ENCODE measurements around the gene CMTM4. TPM values are rescaled to one million over a fixed set of nuclear protein-coding genes. Genes with fewer than 3 reads are reported as not detected.
A peak's percentile ranks its signal among the peaks of the same experiment; 100 is the strongest.
"Not testable (repeated sequence)": the region's sequence is repeated elsewhere in the genome, so short reads cannot be mapped to it uniquely, and the experiment has no call there.

CMTM4 gene
- total RNA-seq, 1 donor from 2014 or later: 15.5 TPM

DNA sequence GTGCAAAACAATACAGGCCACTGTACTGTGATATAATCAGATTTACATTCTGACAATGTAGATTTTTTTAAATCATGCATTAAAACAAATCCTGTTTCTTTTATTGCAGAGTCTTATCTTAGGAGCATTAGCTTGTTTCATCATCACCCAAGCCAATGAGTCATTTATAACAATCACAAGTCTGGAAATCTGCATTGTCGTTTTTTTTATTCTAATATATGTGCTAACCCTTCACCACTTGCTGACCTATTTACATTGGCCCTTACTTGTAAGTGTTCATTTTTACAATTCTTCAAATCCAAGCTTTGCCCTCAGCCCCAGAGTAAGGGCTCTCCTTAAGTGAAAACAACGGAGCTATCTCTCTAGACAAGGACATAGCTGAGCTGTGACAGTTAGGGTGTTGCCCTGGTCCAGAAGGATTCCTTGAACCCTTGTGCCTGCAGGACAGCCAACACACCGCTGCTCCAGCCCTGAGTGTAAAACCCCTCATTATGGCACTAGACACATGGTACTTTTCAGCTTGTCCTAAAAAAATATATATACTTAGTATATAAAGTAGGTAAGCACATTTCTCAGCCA, 126.6 kb downstream of the CMTM4 start:
- TF ChIP-seq, protein P1, sequence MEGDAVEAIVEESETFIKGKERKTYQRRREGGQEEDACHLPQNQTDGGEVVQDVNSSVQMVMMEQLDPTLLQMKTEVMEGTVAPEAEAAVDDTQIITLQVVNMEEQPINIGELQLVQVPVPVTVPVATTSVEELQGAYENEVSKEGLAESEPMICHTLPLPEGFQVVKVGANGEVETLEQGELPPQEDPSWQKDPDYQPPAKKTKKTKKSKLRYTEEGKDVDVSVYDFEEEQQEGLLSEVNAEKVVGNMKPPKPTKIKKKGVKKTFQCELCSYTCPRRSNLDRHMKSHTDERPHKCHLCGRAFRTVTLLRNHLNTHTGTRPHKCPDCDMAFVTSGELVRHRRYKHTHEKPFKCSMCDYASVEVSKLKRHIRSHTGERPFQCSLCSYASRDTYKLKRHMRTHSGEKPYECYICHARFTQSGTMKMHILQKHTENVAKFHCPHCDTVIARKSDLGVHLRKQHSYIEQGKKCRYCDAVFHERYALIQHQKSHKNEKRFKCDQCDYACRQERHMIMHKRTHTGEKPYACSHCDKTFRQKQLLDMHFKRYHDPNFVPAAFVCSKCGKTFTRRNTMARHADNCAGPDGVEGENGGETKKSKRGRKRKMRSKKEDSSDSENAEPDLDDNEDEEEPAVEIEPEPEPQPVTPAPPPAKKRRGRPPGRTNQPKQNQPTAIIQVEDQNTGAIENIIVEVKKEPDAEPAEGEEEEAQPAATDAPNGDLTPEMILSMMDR (IDR thresholded peaks at IDR 0.05; ENCODE audit: unreplicated experiment): no peak
- Mint-ChIP-seq H3K4me1 (ENCODE audit: unreplicated experiment) (peaks cover 13% of the 10 kb centered on the region), H3K4me3 (ENCODE audit: unreplicated experiment) (no peak overlapping the region), H3K27ac (ENCODE audit: unreplicated experiment) (no peak overlapping the region), H3K27me3 (ENCODE audit: unreplicated experiment) (no peaks in the 10 kb centered on the region), H3K36me3 (ENCODE audit: low read depth, unreplicated experiment) (peaks cover 5% of the 10 kb centered on the region), H3K9me3 (ENCODE audit: unreplicated experiment) (no peaks in the 10 kb centered on the region)
- no peak for DNase-seq (ENCODE audit: low spot score)

DNA sequence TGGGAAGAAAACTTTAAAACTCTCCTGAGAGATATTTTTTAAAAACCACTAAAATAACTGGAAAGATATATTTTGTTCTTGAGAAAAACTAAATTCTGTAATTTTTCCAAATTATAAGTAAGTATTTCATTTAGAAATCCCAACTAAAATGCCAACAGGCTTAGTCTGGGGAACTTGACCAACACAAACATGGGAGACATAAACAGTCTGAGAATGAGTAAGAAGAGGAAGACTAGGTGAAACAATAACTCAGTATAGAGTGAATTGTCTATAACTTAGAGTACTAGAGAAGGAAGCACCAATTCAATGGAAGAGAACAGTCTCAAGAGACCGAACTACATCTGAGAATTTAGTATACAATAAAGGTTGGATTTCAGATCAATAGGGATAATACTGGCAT, 127.4 kb downstream of the CMTM4 start:
- Mint-ChIP-seq H3K27me3 (ENCODE audit: unreplicated experiment) (no peaks in the 10 kb centered on the region), H3K27ac (ENCODE audit: unreplicated experiment) (no peak overlapping the region)

GRCh38 chr16:66568355-66568754, 128.2 kb downstream of the CMTM4 start:
- TF ChIP-seq, protein P1 (IDR thresholded peaks at IDR 0.05; ENCODE audit: unreplicated experiment): no peak

More for the DNA sequence above, 127.4 kb downstream of the CMTM4 start:
- Mint-ChIP-seq H3K36me3 (ENCODE audit: low read depth, unreplicated experiment) (peaks cover 5% of the 10 kb centered on the region), H3K4me3 (ENCODE audit: unreplicated experiment) (no peak overlapping the region), H3K9me3 (ENCODE audit: unreplicated experiment) (no peaks in the 10 kb centered on the region), H3K4me1 (ENCODE audit: unreplicated experiment) (peaks cover 16% of the 10 kb centered on the region)
- no peak for DNase-seq (ENCODE audit: low spot score)
- TF ChIP-seq, protein P1 (IDR thresholded peaks at IDR 0.05; ENCODE audit: unreplicated experiment): no peak

DNA sequence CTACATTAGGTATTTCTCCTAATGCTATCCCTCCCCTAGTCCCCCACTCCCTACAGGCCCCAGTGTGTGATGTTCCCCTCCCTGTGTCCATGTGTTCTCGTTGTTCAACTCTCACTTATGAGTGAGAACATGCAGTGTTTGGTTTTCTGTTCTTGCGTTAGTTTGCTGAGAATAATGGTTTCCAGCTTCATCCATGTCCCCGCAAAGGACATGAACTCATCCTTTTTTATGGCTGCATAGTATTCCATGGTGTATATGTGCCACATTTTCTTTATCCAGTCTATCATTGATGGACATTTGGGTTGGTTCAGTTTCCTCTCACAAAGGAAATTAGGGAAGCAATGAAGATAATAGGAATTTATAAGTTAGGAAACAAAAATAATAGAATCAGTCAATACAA, 129.3 kb downstream of the CMTM4 start:
- Mint-ChIP-seq H3K4me3 (ENCODE audit: unreplicated experiment) (peak overlapping the region; percentile 67), H3K4me1 (ENCODE audit: unreplicated experiment) (peaks cover 20% of the 10 kb centered on the region)
- not testable (repeated sequence) for H3K27ac Mint-ChIP-seq (ENCODE audit: unreplicated experiment); H3K36me3 Mint-ChIP-seq (ENCODE audit: low read depth, unreplicated experiment); H3K9me3 Mint-ChIP-seq (ENCODE audit: unreplicated experiment); H3K27me3 Mint-ChIP-seq (ENCODE audit: unreplicated experiment); DNase-seq (ENCODE audit: low spot score)

More at GRCh38 chr16:66568355-66568754, 128.2 kb downstream of the CMTM4 start:
- Mint-ChIP-seq H3K4me3 (ENCODE audit: unreplicated experiment) (no peak overlapping the region), H3K27me3 (ENCODE audit: unreplicated experiment) (no peaks in the 10 kb centered on the region), H3K27ac (ENCODE audit: unreplicated experiment) (no peak overlapping the region), H3K9me3 (ENCODE audit: unreplicated experiment) (no peaks in the 10 kb centered on the region), H3K36me3 (ENCODE audit: low read depth, unreplicated experiment) (peaks cover 8% of the 10 kb centered on the region), H3K4me1 (ENCODE audit: unreplicated experiment) (peaks cover 20% of the 10 kb centered on the region)
- DNase-seq (ENCODE audit: low spot score): no peak

GRCh38 chr16:66566051-66566901, 130.3 kb downstream of the CMTM4 start, which contains the start of gene CMTM1:
Gene CMTM1 (plus strand): TSS chr16:66566439. CDS start chr16:66566514, 75 bp downstream.
- no peak for DNase-seq (ENCODE audit: low spot score)

More at GRCh38 chr16:66566051-66566901, 130.3 kb downstream of the CMTM4 start, which contains the start of gene CMTM1:
- peak within 1 kb of the TSS; percentile 67 for H3K4me3 Mint-ChIP-seq (ENCODE audit: unreplicated experiment)
- H3K27me3 Mint-ChIP-seq (ENCODE audit: unreplicated experiment): no peaks in the 10 kb centered on the region
- H3K4me1 Mint-ChIP-seq (ENCODE audit: unreplicated experiment): peaks cover 17% of the 10 kb centered on the region
- TF ChIP-seq, protein P1 (IDR thresholded peaks at IDR 0.05; ENCODE audit: unreplicated experiment): no peak
- peak within 1 kb of the TSS; percentile 90 for H3K27ac Mint-ChIP-seq (ENCODE audit: unreplicated experiment)
- H3K9me3 Mint-ChIP-seq (ENCODE audit: unreplicated experiment): no peaks in the 10 kb centered on the region
- peaks cover 14% of the 10 kb centered on the region for H3K36me3 Mint-ChIP-seq (ENCODE audit: low read depth, unreplicated experiment)

Other genes starting within 250 kb of the CMTM4 start
- gene TK2, start 146.6 kb downstream of the CMTM4 start, total RNA-seq (ENCODE audit: unreplicated experiment): 13.1 TPM
- gene CKLF, start 144.2 kb downstream of the CMTM4 start, total RNA-seq (ENCODE audit: unreplicated experiment): 38.0 TPM
- 8.3 TPM for gene CMTM1, start 130.3 kb downstream of the CMTM4 start, total RNA-seq (ENCODE audit: unreplicated experiment)
- 2.1 TPM for gene CMTM2, start 117.3 kb downstream of the CMTM4 start, total RNA-seq (ENCODE audit: unreplicated experiment)
- gene CMTM3, start 92.0 kb downstream of the CMTM4 start, total RNA-seq (ENCODE audit: unreplicated experiment): 268 TPM
- gene DYNC1LI2, start 54.9 kb upstream of the CMTM4 start, total RNA-seq (ENCODE audit: unreplicated experiment): 138 TPM
- gene TERB1, start 104.8 kb upstream of the CMTM4 start, total RNA-seq (ENCODE audit: unreplicated experiment): 0.10 TPM
- 63.9 TPM for gene NAE1, start 134.2 kb upstream of the CMTM4 start, total RNA-seq (ENCODE audit: unreplicated experiment)
- not detected for gene CA7, start 147.7 kb upstream of the CMTM4 start, total RNA-seq (ENCODE audit: unreplicated experiment)
- 11.3 TPM for gene PDP2, start 183.8 kb upstream of the CMTM4 start, total RNA-seq (ENCODE audit: unreplicated experiment)
- gene CDH16, start 222.1 kb upstream of the CMTM4 start, total RNA-seq (ENCODE audit: unreplicated experiment): not detected
- gene RRAD, start 228.8 kb upstream of the CMTM4 start, total RNA-seq (ENCODE audit: unreplicated experiment): not detected
- gene CIAO2B, start 237.7 kb upstream of the CMTM4 start, total RNA-seq (ENCODE audit: unreplicated experiment): 38.8 TPM
- 26.7 TPM for gene CES2, start 238.8 kb upstream of the CMTM4 start, total RNA-seq (ENCODE audit: unreplicated experiment)

Data from endothelial cell (in vitro differentiated cells).